NCI-H2171 (cell line): ENCODE data around the gene BPIFB2.

Experiments
- DNase-seq: peaks from one replicate; lab custom pipeline; 2025; lab: John Stamatoyannopoulos, UW

The BPIFB2 gene

GRCh38 chr20:33006776-33007375 lies 628 bp upstream of the BPIFB2 start:
- DNase-seq, result no peak

DNA sequence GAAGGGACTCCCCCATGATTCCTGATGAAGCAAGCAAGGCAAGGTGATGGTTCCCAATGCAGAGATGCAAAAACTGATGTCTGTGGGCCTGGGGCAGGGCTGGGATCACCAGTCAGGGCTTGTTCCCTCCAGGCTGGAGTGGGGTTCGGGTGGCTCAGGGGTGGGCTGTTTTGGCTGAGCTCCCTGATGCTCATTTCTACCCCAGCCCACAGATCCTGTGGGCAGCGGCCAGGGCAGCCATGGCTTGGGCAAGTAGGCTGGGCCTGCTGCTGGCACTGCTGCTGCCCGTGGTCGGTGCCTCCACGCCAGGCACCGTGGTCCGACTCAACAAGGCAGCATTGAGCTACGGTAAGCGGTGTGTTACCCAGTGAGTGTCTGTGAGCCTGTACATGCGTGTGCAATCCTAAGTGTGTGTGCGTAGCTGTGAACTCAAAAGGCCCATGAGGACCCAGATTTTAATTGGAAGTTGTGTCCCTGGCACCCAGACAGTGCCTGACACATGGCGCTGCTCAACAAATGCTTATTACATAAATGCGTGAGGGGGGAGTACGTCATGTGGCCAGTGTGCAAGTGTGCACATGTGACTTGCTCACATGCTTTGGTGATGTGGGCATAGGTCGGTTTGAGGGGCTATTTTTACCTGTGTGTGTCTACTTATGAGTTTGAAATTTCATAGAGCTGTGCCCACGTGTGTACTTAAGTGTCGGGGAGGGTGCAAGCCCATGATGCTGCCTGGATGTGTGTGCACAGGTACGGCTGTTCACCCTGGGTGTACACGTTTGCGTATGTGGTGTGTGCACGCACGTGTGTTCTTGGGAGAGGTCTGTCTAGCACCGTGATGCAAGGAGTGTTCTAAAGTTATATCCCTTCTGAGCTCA lies 1.1 kb downstream of the BPIFB2 start:
- no peak for DNase-seq

- no peak for DNase-seq
Measured at GRCh38 chr20:33009214-33010132, 2.0 kb downstream of the BPIFB2 start.

DNA sequence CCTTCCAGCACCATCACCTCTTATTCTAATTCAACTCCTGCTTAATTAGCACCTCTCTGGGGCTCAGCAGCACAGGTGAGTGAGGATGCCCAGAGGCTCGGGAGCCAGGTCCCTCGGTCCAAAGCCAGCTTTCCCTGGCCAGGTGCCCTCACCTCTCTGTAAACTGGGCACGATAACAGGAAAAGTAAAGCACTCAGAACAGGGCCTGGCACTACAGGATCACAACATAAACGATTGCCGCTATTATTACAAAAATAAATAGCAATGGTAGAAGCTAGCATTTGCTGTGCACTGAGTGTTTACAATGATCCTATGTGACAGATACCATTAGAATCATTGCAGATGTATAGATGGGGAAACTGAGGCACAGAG lies 2.6 kb downstream of the BPIFB2 start:
- no peak for DNase-seq

DNA sequence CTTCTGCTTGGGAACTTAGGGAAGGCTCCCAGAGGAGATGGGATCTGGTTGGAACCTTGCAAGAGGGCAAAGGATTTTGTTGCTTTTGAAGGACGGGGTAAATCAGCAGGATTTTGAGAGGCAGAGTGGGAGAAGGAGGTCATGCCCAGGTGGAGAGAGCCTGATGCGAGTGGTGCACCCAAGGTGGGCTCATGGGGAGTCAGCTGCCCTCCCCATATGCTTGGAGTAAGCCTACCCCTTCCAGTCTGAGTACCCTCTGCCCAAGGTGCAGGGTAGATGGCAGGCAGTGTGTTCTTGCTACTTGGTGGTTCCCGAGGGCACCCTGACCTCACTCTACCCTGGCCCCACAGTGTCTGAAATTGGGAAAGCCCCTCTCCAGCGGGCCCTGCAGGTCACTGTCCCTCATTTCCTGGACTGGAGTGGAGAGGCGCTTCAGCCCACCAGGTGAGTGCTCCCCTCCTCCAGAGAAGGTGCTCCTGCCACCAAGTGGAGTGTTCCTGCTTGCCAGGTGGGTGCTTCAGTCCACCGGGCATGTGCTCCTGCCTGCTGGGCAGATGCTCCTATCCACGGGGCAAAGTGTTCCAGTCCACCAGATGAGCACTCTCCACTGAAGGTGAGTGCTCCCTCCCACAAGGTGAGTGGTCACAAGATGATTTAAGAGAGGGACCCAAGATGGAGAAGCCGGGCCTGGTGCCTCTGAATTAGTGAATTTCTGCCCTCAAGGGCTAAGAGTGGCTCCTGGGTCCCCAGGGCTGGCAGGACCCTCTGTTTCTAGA lies 3.4 kb downstream of the BPIFB2 start:
- DNase-seq, result no peak

DNA sequence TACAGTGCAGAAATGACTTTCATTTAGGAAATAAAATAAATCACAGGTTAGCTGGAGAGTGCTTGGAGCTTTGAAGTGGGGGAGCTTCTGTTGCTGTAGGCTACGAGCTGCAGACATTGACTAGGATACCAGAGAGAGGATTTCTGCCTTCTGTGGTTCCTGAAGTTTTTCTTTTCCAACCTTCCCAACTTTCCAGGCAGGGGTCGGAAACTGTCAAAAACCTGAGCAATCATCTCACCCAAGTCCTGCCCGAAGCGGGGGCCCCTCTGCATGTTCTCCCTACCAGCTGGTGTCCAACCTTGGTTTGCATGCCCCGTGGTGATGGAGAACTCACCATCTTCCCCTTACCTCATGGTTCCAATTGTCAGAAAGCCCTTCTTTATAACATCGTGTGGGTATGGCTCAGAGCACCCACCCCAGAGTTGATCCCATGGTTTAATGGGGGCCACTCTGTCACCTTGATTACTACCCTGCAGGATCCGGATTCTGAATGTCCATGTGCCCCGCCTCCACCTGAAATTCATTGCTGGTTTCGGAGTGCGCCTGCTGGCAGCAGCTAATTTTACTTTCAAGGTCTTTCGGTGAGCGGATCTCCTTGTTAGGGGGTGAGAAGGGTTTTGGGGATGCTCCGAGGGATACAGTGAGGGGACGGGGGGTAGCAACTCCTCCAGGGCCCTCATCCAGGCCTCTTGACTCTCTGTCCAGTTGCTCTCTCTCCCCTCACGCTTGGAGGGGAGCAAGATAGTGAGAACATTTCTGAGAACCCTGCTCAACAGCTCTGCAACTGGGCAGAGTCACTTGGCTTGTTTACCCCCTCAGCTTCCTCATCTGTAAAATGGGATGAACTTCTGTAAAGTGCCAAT lies 5.1 kb downstream of the BPIFB2 start:
- no peak for DNase-seq

DNA sequence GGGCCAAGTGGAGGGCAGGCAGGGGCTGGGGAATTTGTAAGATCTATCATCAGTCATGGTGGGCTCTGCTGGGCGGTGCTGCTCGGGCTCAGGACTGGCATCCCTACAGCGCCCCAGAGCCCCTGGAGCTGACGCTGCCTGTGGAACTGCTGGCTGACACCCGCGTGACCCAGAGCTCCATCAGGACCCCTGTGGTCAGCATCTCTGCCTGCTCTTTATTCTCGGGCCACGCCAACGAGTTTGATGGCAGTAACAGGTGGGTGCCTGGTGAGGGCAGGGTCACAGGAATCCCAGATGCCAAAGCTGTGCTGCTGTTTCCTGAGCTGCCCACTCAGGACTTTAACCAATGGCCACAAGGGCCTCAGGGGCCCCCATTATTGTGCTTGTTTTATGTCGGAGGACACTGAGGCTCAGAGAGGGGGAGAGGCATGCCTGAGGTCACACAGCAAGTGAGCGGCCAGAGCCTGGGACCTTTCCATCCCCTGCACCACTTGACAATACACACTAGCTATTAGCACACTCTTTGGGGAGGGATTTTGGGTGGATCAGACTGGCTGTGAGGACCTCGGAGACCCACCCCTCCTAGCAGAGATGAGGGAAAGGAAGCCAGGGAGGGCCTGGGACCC lies 6.3 kb downstream of the BPIFB2 start:
- DNase-seq, result no peak

GRCh38 chr20:33014336-33015113 lies 7.0 kb downstream of the BPIFB2 start:
- DNase-seq, result no peak

- no peak for DNase-seq
Measured at GRCh38 chr20:33015114-33015484, 7.6 kb downstream of the BPIFB2 start.

DNA sequence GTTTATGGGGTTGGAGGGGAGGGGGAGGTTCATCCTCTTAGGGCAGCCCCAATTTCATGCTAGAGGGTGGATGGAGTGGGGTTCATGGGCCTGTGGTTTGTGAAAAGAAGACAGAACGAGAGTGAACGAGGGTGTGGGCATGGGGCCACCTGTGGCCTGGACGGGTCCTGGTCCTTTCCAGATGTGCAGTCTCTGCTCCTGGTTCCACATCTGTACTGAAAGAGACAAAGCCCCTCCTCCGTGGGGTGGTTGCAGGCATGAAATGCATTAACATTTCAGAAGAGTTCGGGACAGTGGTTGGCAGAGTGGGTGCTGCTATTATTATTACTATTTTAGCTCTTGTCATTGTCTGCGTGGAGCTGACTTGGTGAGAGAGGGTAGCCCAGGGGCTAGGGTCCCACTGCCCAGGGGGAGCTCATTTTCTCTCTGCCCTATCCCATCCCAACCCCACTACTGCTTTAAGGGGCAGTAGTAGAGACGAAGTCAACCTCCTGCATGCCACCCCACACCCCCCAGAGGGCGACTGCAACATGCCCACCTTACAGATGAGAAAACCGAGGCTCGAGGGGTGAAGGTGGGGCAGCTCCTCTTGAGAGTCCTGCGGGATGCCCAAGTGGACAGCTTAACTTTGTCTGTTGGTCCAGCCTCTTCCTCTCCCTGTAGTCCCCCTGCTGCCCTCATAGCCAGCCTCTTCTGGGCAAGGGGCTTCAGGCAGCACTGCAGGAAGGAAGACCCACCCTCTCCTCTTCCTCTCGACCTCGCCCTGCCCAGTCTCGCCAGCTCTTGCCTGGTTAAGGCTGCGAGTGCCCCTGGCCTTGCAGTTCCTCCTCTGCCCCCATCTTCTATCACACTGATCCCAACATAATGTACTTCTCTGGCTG lies 8.4 kb downstream of the BPIFB2 start:
- no peak for DNase-seq

- DNase-seq, result no peak
Measured at GRCh38 chr20:33016581-33017109, 9.1 kb downstream of the BPIFB2 start.

DNA sequence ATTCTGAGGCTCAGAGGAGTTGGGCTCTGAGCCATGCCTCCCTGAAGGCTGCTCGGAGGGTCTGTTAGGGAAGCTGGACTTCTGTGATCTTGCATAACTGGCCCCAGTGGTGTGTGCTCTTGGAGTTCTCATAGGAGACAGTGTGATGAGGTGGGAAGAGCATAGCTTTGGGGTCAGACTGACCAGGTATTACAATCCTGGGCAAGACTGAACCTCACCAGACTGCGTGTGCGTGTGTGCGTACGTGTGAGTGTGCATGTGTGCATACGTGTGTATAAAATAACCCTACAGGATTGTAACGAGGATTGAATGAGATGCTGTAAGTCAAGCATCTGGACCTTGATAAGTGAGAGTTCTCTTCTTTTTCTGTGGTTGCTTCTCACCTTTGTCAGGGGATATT lies 10.0 kb downstream of the BPIFB2 start:
- DNase-seq, result no peak

DNA sequence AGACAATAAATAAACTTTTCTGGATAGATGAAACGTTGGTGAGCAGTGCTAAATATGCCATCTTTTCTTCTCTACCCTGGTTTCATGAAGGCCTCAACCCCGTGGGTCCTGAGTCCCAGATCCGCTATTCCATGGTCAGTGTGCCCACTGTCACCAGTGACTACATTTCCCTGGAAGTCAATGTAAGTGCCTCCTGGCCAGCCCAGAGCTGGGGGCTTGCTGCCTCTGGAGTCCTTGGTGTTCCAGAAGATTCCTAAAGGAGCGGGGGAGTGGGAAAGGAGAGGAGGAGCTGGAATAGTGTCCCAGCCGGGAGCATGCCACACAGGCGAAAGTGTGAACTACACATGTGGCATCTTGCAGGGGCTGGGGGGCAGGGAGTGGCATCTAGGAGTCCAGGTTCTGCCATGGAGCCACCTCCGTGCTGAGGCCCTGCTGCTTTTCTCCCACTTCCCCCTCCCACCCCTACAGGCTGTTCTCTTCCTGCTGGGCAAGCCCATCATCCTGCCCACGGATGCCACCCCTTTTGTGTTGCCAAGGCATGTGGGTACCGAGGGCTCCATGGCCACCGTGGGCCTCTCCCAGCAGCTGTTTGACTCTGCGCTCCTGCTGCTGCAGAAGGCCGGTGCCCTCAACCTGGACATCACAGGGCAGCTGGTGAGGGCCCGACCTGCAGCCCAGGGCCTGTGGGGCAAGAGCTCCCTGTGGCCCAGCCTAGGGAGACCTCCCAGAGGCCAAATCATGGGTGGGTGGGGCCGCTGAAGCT lies 10.8 kb downstream of the BPIFB2 start:
- no peak for DNase-seq

- DNase-seq, result no peak
Measured at GRCh38 chr20:33019465-33020277, 12.2 kb downstream of the BPIFB2 start.

DNA sequence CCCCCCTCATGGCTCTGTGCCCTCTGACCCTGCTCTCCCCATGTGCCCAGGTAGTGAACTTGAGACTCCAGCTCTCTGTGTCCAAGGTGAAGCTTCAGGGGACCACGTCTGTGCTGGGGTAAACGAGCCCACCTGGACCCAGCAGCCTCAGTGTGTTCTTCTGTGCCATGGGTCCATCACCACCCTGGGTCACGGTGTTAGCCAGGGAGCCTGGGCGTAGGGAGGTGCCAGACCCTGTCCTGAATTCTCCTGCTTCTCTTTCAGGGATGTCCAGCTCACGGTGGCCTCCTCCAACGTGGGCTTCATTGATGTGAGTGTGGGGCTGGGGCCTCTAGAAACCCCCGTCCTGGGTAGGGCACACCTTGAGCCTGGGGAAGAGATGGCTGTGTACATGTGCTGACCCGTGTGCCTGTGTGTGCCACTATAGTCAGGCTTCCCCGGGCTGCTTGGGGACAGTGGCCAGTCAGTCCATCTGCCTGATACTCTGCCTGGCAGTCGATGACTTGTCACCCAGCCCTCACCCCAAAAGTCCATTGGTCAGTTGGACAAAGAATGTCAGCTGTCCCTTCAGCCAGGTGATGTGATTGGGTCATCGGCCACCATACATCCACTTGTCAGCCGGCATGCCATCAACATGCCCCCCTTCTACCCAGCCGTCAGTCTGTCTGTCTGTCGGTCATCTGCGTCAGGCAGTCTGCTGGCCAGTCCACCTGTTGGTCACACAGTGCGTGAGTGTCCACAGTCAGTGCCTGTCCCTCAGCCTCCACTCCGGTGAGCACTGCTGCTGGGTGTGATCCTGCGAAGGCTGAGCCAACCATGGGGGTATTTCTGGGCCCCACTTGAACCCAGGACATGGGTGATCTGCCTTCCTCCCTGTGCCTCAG lies 13.0 kb downstream of the BPIFB2 start:
- no peak for DNase-seq

GRCh38 chr20:33021879-33022278 lies 14.4 kb downstream of the BPIFB2 start:
- DNase-seq, result no peak
